ENCODE measurements around the gene TMEM231.
A peak's percentile ranks its signal among the peaks of the same experiment; 100 is the strongest.
"Not testable (repeated sequence)": the region's sequence is repeated elsewhere in the genome, so short reads cannot be mapped to it uniquely, and the experiment has no call there.

TMEM231 gene

DNA sequence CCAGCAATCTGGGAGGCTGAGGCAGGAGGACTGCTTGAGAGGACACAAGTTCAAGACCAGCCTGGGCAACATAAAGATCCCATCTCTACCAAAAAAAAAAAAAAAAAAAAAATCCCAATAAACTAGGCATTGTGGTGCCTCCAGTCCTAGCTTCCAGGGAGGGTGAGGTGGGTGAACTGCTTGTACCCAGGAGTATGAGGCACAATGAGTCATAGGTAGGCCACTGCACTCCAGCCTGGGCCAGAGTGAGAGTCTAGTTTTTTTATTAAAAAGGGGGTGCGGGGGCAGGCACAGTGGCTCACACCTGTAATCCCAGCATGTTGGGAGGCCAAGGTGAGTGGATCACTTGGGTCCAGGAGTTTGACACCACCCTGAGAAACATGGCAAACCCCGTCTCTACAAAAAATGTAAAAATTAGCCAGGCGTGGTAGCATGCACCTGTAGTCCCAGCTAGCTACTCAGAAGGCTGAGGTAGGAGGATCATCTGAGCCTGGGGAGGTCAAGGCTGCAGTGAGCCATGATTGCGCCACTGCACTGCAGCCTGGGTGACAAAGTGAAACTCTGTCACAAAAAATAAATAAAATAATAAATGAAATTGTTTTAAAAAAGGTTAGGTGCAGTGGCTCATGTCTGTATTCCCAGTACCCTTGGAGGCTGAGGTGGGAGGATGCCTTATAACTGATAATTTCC is 53.0 kb downstream of the TMEM231 start:
- Histone ChIP-seq H3K36me3 (ENCODE audit: control insufficient read depth, insufficient read depth, low read length) (no peaks in the 10 kb centered on the region), H3K27me3 (replicated peaks; ENCODE audit: control insufficient read depth, insufficient read depth, low read length) (no peaks in the 10 kb centered on the region), H3K4me3 (replicated peaks; ENCODE audit: low read depth, low read length) (no peak overlapping the region)
- TF ChIP-seq, protein P1, sequence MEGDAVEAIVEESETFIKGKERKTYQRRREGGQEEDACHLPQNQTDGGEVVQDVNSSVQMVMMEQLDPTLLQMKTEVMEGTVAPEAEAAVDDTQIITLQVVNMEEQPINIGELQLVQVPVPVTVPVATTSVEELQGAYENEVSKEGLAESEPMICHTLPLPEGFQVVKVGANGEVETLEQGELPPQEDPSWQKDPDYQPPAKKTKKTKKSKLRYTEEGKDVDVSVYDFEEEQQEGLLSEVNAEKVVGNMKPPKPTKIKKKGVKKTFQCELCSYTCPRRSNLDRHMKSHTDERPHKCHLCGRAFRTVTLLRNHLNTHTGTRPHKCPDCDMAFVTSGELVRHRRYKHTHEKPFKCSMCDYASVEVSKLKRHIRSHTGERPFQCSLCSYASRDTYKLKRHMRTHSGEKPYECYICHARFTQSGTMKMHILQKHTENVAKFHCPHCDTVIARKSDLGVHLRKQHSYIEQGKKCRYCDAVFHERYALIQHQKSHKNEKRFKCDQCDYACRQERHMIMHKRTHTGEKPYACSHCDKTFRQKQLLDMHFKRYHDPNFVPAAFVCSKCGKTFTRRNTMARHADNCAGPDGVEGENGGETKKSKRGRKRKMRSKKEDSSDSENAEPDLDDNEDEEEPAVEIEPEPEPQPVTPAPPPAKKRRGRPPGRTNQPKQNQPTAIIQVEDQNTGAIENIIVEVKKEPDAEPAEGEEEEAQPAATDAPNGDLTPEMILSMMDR (IDR thresholded peaks at IDR 0.05; ENCODE audit: insufficient read depth, low read length, poor library complexity, severe bottlenecking) = no peak
- no peak for DNase-seq (ENCODE audit: extremely low read depth, insufficient read length)

DNA sequence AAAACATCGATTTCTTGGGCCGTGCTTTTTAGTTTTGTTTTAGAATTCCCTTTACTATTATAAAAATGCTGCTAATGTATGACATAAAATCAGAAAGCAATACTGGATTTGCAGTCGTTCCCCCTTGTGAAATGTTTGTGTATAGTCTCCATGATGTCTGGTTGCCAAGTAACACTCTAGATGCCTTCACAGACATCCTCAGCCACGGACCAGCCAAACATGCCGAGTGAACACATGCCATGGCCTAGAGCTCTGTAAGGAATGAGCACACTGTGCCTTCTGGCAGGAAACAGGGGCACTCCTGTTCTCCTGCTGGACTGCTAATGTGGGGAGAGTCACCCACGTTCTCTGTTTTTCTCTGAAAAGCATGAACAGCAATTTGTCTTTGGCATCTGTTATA is 54.2 kb downstream of the TMEM231 start:
- not testable (repeated sequence) for H3K27me3 ChIP-seq (replicated peaks; ENCODE audit: control insufficient read depth, insufficient read depth, low read length); H3K4me3 ChIP-seq (replicated peaks; ENCODE audit: low read depth, low read length); DNase-seq (ENCODE audit: extremely low read depth, insufficient read length); H3K36me3 ChIP-seq (ENCODE audit: control insufficient read depth, insufficient read depth, low read length)

DNA sequence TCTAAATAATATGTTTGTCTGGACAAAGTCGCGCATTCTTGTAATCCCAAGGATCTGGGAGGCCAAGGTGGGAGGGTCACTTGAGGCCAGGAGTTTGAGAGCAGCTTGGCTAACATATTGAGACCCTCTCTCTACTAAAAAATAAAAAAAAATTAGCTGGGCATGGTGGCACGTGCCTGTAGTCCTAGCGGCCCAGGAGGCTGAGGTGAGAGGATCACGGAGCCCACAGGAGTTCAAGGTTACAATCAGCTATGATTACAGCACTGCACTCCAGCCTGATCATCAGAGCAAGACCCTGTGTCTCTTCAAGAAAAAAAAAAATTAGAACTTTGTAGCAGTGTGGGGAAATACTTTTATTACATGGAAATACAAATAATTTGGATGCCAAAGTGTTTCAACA is 54.7 kb downstream of the TMEM231 start:
- Histone ChIP-seq H3K27me3 (replicated peaks; ENCODE audit: control insufficient read depth, insufficient read depth, low read length) (no peaks in the 10 kb centered on the region), H3K4me3 (replicated peaks; ENCODE audit: low read depth, low read length) (no peak overlapping the region), H3K36me3 (ENCODE audit: control insufficient read depth, insufficient read depth, low read length) (no peaks in the 10 kb centered on the region)
- TF ChIP-seq, protein P1 (IDR thresholded peaks at IDR 0.05; ENCODE audit: insufficient read depth, low read length, poor library complexity, severe bottlenecking) = no peak
- no peak for DNase-seq (ENCODE audit: extremely low read depth, insufficient read length)

DNA sequence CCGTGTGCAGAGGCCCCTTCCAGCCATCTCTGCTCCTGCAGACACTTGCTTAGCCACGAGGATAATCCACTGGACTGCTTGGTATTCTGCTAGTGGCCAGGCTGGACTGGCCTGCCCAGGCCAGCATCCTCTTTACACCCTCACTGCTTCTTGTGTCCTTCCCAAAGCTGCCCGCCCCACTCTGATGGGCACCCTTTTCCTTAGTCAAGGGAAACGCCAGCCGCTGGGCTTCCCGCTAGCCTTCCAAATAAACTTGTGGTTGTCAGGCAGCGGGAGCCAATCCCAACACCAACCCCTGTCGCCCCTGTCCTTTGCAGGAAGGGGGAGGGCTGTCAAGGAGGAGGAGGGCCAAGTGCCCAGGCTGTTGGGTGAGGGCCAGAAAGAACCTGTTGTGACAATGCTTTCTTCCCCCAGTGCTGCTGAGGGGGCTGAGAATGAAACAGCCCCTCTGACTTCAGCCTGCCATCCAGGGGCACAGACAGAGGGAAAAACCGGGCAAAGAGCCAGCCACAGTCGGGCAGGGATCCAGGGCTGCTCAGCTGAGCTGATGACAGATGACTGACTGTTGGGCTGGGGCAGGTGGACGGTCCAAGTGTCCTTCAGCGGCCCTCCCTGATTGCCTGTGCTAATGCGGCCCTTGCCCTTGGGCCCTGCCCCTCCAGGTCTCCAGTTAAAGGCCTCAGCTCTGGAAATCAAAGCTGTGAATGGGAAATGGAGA is 57.3 kb downstream of the TMEM231 start:
- H3K36me3 ChIP-seq (ENCODE audit: control insufficient read depth, insufficient read depth, low read length); H3K27me3 ChIP-seq (replicated peaks; ENCODE audit: control insufficient read depth, insufficient read depth, low read length); DNase-seq (ENCODE audit: extremely low read depth, insufficient read length); H3K4me3 ChIP-seq (replicated peaks; ENCODE audit: low read depth, low read length): not testable (repeated sequence)

DNA sequence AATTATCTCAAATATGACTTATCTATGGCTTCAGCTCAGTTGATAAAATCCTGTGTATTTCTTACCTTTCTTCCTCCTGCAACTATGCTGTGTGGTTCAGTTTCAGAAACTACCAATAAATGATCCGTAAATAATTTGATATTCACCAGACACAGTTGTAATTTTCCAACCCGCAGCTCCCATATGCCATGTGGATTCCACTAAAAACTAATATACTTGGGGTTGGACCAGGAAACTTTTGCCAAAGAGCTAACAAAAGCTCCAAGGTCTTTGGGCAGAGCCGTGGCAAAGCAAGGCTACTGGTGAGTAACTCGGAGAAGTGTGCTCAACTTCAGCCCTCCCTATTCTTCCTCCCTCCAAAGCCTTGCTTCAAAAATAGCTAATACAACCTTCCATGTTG is 58.5 kb downstream of the TMEM231 start:
- TF ChIP-seq, protein P1 (IDR thresholded peaks at IDR 0.05; ENCODE audit: insufficient read depth, low read length, poor library complexity, severe bottlenecking) = no peak
- DNase-seq (ENCODE audit: extremely low read depth, insufficient read length) = no peak

DNA sequence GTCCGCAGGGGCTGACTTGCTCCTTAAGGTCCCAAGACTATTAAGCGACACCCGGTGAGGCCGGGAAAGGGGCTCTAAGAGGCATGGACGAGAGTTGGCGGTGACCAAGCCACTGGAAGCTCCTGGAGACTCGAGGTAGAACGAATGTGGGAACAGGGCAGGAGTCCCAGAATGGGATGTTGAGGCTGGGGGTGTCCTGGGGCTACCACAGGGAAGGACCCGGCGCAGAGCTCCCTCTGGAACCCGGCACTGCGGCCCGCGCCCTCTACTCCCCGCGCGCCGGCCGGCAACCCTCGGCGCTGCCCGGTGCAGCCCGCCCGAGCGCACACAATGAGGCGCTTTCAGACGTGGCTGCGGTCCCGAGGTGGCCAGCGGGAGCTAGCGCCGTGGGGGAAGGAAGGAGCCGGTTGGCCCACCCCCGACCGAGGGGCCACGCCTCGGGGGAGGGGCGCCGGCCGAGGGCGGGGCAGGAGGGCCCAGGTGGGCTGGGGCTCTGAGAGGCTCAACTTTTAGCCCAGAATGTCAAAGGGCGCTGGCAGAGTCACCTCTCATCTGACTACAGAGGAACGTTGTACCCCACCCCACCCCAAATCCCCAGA is 60.9 kb downstream of the TMEM231 start, which contains the start of gene CHST6:
TSS of gene CHST6 (minus strand) at position 366 of the 599 bp plus-strand sequence. CDS start 15,613 bp downstream, outside the sequence.
- Histone ChIP-seq H3K4me3 (replicated peaks; ENCODE audit: low read depth, low read length) (peak within 1 kb of the TSS; percentile 54), H3K36me3 (ENCODE audit: control insufficient read depth, insufficient read depth, low read length) (no peaks in the 10 kb centered on the region), H3K27me3 (replicated peaks; ENCODE audit: control insufficient read depth, insufficient read depth, low read length) (no peaks in the 10 kb centered on the region)
- DNase-seq (ENCODE audit: extremely low read depth, insufficient read length) = peak; percentile 59
- TF ChIP-seq, protein P1 (IDR thresholded peaks at IDR 0.05; ENCODE audit: insufficient read depth, low read length, poor library complexity, severe bottlenecking) = no peak

More for the DNA sequence above, 58.5 kb downstream of the TMEM231 start:
- no peaks in the 10 kb centered on the region for H3K36me3 ChIP-seq (ENCODE audit: control insufficient read depth, insufficient read depth, low read length)
- no peaks in the 10 kb centered on the region for H3K27me3 ChIP-seq (replicated peaks; ENCODE audit: control insufficient read depth, insufficient read depth, low read length)
- H3K4me3 ChIP-seq (replicated peaks; ENCODE audit: low read depth, low read length) = no peak overlapping the region
